H1 (cell line): ENCODE results near the gene MRPL22. TPM values are rescaled to one million over a fixed set of nuclear protein-coding genes. Genes with fewer than 3 reads are reported as not detected.

Source experiments
- CTCF ChIA-PET: fragments of 300-600 bp; sonication (Branson Sonifier 250); formaldehyde crosslinking; loops from one replicate; lab custom pipeline; 2021; ENCODE audit not compliant: partially characterized antibody; lab: Charles Lee
- POLR2A ChIA-PET: fragments of 300-600 bp; sonication (Branson Sonifier 250); formaldehyde crosslinking; loops from one replicate; lab custom pipeline; 2021; ENCODE audit warnings: inconsistent platforms; ENCODE audit not compliant: partially characterized antibody; lab: Charles Lee
- DNase-seq, 2 experiments: peaks; one replicate each; pipeline versions ENCODE4 v3.0.0 to v3.0.0-alpha.2; 2010 to 2022; ENCODE audit warnings: low spot score in 2 of 2, low read depth in 1 of 2, mixed read lengths in 1 of 2
- FAIRE-seq: peaks from 2 replicates; lab custom pipeline; 2011; peaks lifted over from hg19 to GRCh38; lab: Jason Lieb, UNC
- H2AFZ ChIP-seq: 2 replicates; pipeline ENCODE4 v1.8.1; 2012; ENCODE audit warnings: low read length, inconsistent platforms
- H2AK5ac ChIP-seq: 2 replicates; pipeline ENCODE4 v1.6.1; 2013; ENCODE audit warnings: low read depth, low read length
- H2BK120ac ChIP-seq: replicated peaks from 2 replicates; pipeline ENCODE3; 2013; ENCODE audit warnings: low read depth, low read length, inconsistent platforms
- H2BK12ac ChIP-seq: 2 replicates; pipeline ENCODE4 v1.6.1; 2013; ENCODE audit warnings: low read depth, low read length
- H2BK15ac ChIP-seq: 2 replicates; pipeline ENCODE4 v1.6.1; 2013; ENCODE audit warnings: low read length
- H2BK20ac ChIP-seq: 2 replicates; pipeline ENCODE4 v1.6.1; 2013; ENCODE audit warnings: low read length
- H2BK5ac ChIP-seq: 2 replicates; pipeline ENCODE4 v1.6.1; 2013; ENCODE audit warnings: low read depth, low read length
- H3K14ac ChIP-seq: 2 replicates; pipeline ENCODE4 v1.6.1; 2013; ENCODE audit warnings: inconsistent platforms; ENCODE audit not compliant: insufficient read length
- H3K18ac ChIP-seq: 2 replicates; pipeline ENCODE4 v1.6.1; 2013; ENCODE audit warnings: low read length; ENCODE audit errors: extremely low read depth
- H3K23ac ChIP-seq: 2 replicates; pipeline ENCODE4 v1.6.1; 2013; ENCODE audit warnings: inconsistent platforms; ENCODE audit not compliant: insufficient read length
- H3K23me2 ChIP-seq: 2 replicates; pipeline ENCODE4 v1.6.1; 2013; ENCODE audit warnings: low read depth, low read length
- H3K27ac ChIP-seq: 2 replicates; pipeline ENCODE4 v1.6.1; 2011; ENCODE audit warnings: low read depth, low read length, inconsistent platforms
- H3K27me3 ChIP-seq, 4 experiments: replicated peaks in 1 of 4; 1 replicate in 1 of 4; 2 replicates in 3 of 4; pipeline versions ENCODE4 v1.6.1 to v1.8.1; 2011 to 2013; ENCODE audit warnings: low read length in 3 of 4, mild to moderate bottlenecking in 3 of 4, inconsistent platforms in 2 of 4, mixed read lengths in 2 of 4, moderate library complexity in 1 of 4; ENCODE audit not compliant: control insufficient read depth in 3 of 4, insufficient read depth in 3 of 4; ENCODE audit errors: extremely low read depth in 1 of 4
- H3K36me3 ChIP-seq, 4 experiments: 2 replicates each; pipeline versions ENCODE4 v1.6.1 to v1.8.1; 2011 to 2013; ENCODE audit warnings: mild to moderate bottlenecking in 4 of 4, low read length in 3 of 4, moderate library complexity in 2 of 4, control low read depth in 1 of 4, inconsistent platforms in 1 of 4; ENCODE audit not compliant: insufficient read depth in 4 of 4, control insufficient read depth in 2 of 4
- H3K4ac ChIP-seq: replicated peaks from 2 replicates; pipeline ENCODE3; 2013; ENCODE audit warnings: low read length, low read depth, mixed read lengths, inconsistent platforms; ENCODE audit not compliant: insufficient read length
- H3K4me1 ChIP-seq, 4 experiments: replicated peaks in 1 of 4; 1 replicate in 1 of 4; 2 replicates in 3 of 4; pipeline versions ENCODE4 v1.6.1 to v1.8.1; 2011 to 2013; ENCODE audit warnings: low read length in 3 of 4, inconsistent platforms in 2 of 4, mixed read lengths in 1 of 4; ENCODE audit not compliant: insufficient read depth in 4 of 4, control insufficient read depth in 3 of 4
- H3K4me2 ChIP-seq, 2 experiments: 2 replicates each; pipeline versions ENCODE4 v1.6.1 to v1.8.1; 2011 to 2013; ENCODE audit warnings: low read depth in 2 of 2, low read length in 2 of 2, control low read depth in 1 of 2, inconsistent platforms in 1 of 2, mild to moderate bottlenecking in 1 of 2; ENCODE audit not compliant: insufficient read depth in 1 of 2
- H3K4me3 ChIP-seq, 4 experiments: fragments of 200-600, 300-600 bp in 1 of 4; sonication (generic), shearing (Covaris generic), sonication (Bioruptor Twin) in 1 of 4; 2 replicates each; pipeline versions ENCODE4 v1.5.1 to v1.8.1; 2011 to 2016; ENCODE audit warnings: low read length in 4 of 4, low read depth in 3 of 4, control low read depth in 2 of 4, inconsistent platforms in 2 of 4, mild to moderate bottlenecking in 2 of 4, mixed read lengths in 1 of 4, moderate library complexity in 1 of 4; ENCODE audit not compliant: insufficient read depth in 2 of 4; ENCODE audit errors: extremely low read depth in 1 of 4
- H3K56ac ChIP-seq: replicated peaks from 2 replicates; pipeline ENCODE3; 2013; ENCODE audit warnings: low read depth, mild to moderate bottlenecking, mixed read lengths, low read length, inconsistent platforms; ENCODE audit not compliant: insufficient read length
- H3K79me1 ChIP-seq: 2 replicates; pipeline ENCODE4 v1.6.1; 2013; ENCODE audit warnings: low read depth, low read length, control low read depth
- H3K79me2 ChIP-seq, 2 experiments: 2 replicates each; pipeline versions ENCODE4 v1.6.1 to v1.8.1; 2012 to 2013; ENCODE audit warnings: low read length in 2 of 2, mild to moderate bottlenecking in 2 of 2, inconsistent platforms in 1 of 2; ENCODE audit not compliant: insufficient read depth in 2 of 2, control insufficient read depth in 1 of 2
- H3K9ac ChIP-seq, 4 experiments: replicated peaks in 1 of 4; 1 replicate in 1 of 4; 2 replicates in 3 of 4; pipeline versions ENCODE4 v1.6.1 to v1.8.1; 2011 to 2013; ENCODE audit warnings: low read depth in 3 of 4, low read length in 3 of 4, control low read depth in 2 of 4, mild to moderate bottlenecking in 2 of 4, moderate library complexity in 2 of 4, inconsistent platforms in 1 of 4; ENCODE audit errors: extremely low read depth in 1 of 4
- H3K9me3 ChIP-seq, 2 experiments: 2 replicates each; pipeline versions ENCODE4 v1.6.1 to v1.8.1; 2012 to 2013; ENCODE audit warnings: mild to moderate bottlenecking in 2 of 2, moderate library complexity in 2 of 2, control low read depth in 1 of 2, inconsistent platforms in 1 of 2, low read depth in 1 of 2, low read length in 1 of 2, mixed read lengths in 1 of 2; ENCODE audit not compliant: insufficient read depth in 2 of 2
- H4K20me1 ChIP-seq, 2 experiments: replicated peaks in 1 of 2; 2 replicates each; pipeline versions ENCODE3 to v1.8.1; 2011 to 2013; ENCODE audit warnings: inconsistent platforms in 2 of 2, low read length in 2 of 2, mild to moderate bottlenecking in 1 of 2; ENCODE audit not compliant: insufficient read depth in 2 of 2, control insufficient read depth in 1 of 2
- H4K5ac ChIP-seq: 2 replicates; pipeline ENCODE4 v1.6.1; 2013; ENCODE audit warnings: low read length, low read depth, mixed read lengths, inconsistent platforms; ENCODE audit not compliant: insufficient read length
- H4K8ac ChIP-seq: 2 replicates; pipeline ENCODE4 v1.8.0; 2013; ENCODE audit warnings: mild to moderate bottlenecking, moderate library complexity, low read length, inconsistent platforms; ENCODE audit not compliant: insufficient read depth; ENCODE audit errors: extremely low read depth
- H4K91ac ChIP-seq: replicated peaks from 2 replicates; pipeline ENCODE3; 2013; ENCODE audit warnings: low read length, mixed read lengths, inconsistent platforms; ENCODE audit not compliant: insufficient read length
- PHF8 ChIP-seq: fragments of 200-600 bp; sonication (generic); conservative IDR thresholded peaks from 2 replicates; pipeline ENCODE4 v1.7.1; 2012; ENCODE audit warnings: low read depth, mild to moderate bottlenecking, inconsistent platforms, low read length, moderate library complexity
- SIN3A ChIP-seq, 2 experiments: IDR thresholded peaks in 1 of 2; conservative IDR thresholded peaks in 1 of 2; 2 replicates each; pipeline ENCODE4 v1.6.1; 2011 to 2012; ENCODE audit warnings: low read length in 2 of 2, improper control_type of control experiment in 1 of 2, low read depth in 1 of 2, mild to moderate bottlenecking in 1 of 2
- SP2 ChIP-seq: IDR thresholded peaks from 2 replicates; pipeline ENCODE4 v1.6.1; 2012; ENCODE audit warnings: mild to moderate bottlenecking, low read length, inconsistent platforms
- YY1 ChIP-seq: IDR thresholded peaks from 2 replicates; pipeline ENCODE4 v1.6.1; 2011; ENCODE audit warnings: low read depth, mild to moderate bottlenecking, low read length
- WGBS, 2 experiments: shearing (Covaris generic) in 1 of 2; methylation state at CpG; one replicate each; pipeline versions ENCODE4 v1.1.6 to v1.1.7; 2013 to 2015; ENCODE audit warnings: low lambda C conversion rate in 2 of 2, mixed read lengths in 2 of 2, inconsistent platforms in 1 of 2, low coverage in 1 of 2, missing lambda C conversion rate in 1 of 2; ENCODE audit not compliant: insufficient replicate concordance in 2 of 2, insufficient coverage in 1 of 2, insufficient read length in 1 of 2; ENCODE audit errors: extremely low coverage in 1 of 2, missing lambda C conversion rate in 1 of 2; 5-methylcytosine and 5-hydroxymethylcytosine counted together
- polyA plus RNA-seq, 7 experiments: library from polyadenylated mRNA; depleted of rRNA in 3 of 7; stranded (reverse) in 5 of 7; unstranded in 2 of 7; fragments of >200 nt in 5 of 7; fragments of 200-250 nt in 2 of 7; gene quantifications; 1 replicate in 5 of 7; 2 replicates in 1 of 7; 4 replicates in 1 of 7; pipeline versions ENCODE4 v1.2.1 to v1.2.3, GENCODE V29; 2011 to 2013; ENCODE audit warnings: missing spikeins in 2 of 7, mixed read lengths in 2 of 7
- total RNA-seq: library from RNA; stranded (reverse); fragmentation: NEBNext Ultra II Directional; extraction: Animal tissue kit (Norgen Biotek cat#: 25700); gene quantifications from 2 replicates; pipeline ENCODE4 v1.2.1, GENCODE V29; 2021
- TF ChIP-seq, protein P1 (sequence below): IDR thresholded peaks from 2 replicates; pipeline ENCODE4 v1.6.1; 2011; ENCODE audit warnings: low read length, improper control_type of control experiment

Gene MRPL22
- total and polyA plus RNA-seq, 2 of the 8 experiments (the other 6 are each of a cell fraction or from before 2014, with no cell fraction given): 46.8 to 65.6 TPM

GRCh38 chr5:154937186-154937717 is 3.6 kb upstream of the MRPL22 start:
- Histone ChIP-seq H4K5ac (no peak overlapping the region), H2BK20ac (no peak overlapping the region), H3K4me2 (peak overlapping the region; percentile 65 to 95), H2BK5ac (no peak overlapping the region), H2AK5ac (no peak overlapping the region), H3K4ac (no peak overlapping the region), H3K36me3 (peaks cover 0 to 24% (median 9%) of the 10 kb centered on the region in 4 experiments; a peak in 3 of 8 replicates), H4K20me1 (peaks cover 0 to 2% of the 10 kb centered on the region in 2 experiments), H2AFZ (peak overlapping the region; percentile 22; the same call in 1 of the 2 replicates), H3K79me2 (peaks cover 8 to 32% of the 10 kb centered on the region in 2 experiments; a peak in 3 of 4 replicates), H3K56ac (no peak overlapping the region), H4K8ac (no peak overlapping the region), H2BK15ac (no peak overlapping the region), H3K4me3 (peak overlapping the region; percentile 83 to 96 (median 94)), H3K27ac (no peak overlapping the region), H2BK120ac (no peak overlapping the region), H3K18ac (no peak overlapping the region), H4K91ac (no peak overlapping the region), H3K4me1 (peaks cover 0 to 9% (median 6%) of the 10 kb centered on the region in 4 experiments; a peak in 6 of 7 replicates), H3K27me3 (no peaks in the 10 kb centered on the region), H3K79me1 (no peaks in the 10 kb centered on the region), H2BK12ac (no peak overlapping the region), H3K23ac (no peak overlapping the region), H3K14ac (no peak overlapping the region), H3K9me3 (no peaks in the 10 kb centered on the region), H3K23me2 (peaks cover 12% of the 10 kb centered on the region), H3K9ac (peak overlapping the region; percentile 70 to 77 (median 74))
- POLR2A ChIA-PET: interaction anchor here (0.9 to 2.9 kb wide), 6 partner anchors 8 to 240 kb away, joined by 3 to 14 read pairs (median 6); no protein-coding TSS in a partner anchor
- WGBS, 2 experiments: 27% methylated on average over 11 of the region's 11 CpGs; no CpG with 5 or more reads in 1 of the 2 experiments
- no peak for FAIRE-seq
- CTCF ChIA-PET: interaction anchor here (0.7 to 1.8 kb wide), 3 partner anchors 9 to 287 kb away, joined by 3 to 9 read pairs (median 3); no protein-coding TSS in a partner anchor
- peak; percentile 51; the same call in 1 of the 2 replicates for TF ChIP-seq YY1
- TF ChIP-seq, protein P1, sequence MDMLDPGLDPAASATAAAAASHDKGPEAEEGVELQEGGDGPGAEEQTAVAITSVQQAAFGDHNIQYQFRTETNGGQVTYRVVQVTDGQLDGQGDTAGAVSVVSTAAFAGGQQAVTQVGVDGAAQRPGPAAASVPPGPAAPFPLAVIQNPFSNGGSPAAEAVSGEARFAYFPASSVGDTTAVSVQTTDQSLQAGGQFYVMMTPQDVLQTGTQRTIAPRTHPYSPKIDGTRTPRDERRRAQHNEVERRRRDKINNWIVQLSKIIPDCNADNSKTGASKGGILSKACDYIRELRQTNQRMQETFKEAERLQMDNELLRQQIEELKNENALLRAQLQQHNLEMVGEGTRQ: peak; percentile 27; the same call in 1 of the 2 replicates
- TF ChIP-seq SP2: no peak
- 0 out of 2 replicates have a peak, but pooled peaks have one; percentile 20 for TF ChIP-seq PHF8
- TF ChIP-seq SIN3A (conservative IDR thresholded peaks at IDR 0.05 in 1 of 2, IDR thresholded peaks at IDR 0.05 in 1 of 2; ENCODE audit: low read depth in 1 of 2, low read length in 2 of 2): no peak
- DNase-seq: no peak
